Measurements from ENCODE around the gene ADGRG1.

Gene ADGRG1

DNA sequence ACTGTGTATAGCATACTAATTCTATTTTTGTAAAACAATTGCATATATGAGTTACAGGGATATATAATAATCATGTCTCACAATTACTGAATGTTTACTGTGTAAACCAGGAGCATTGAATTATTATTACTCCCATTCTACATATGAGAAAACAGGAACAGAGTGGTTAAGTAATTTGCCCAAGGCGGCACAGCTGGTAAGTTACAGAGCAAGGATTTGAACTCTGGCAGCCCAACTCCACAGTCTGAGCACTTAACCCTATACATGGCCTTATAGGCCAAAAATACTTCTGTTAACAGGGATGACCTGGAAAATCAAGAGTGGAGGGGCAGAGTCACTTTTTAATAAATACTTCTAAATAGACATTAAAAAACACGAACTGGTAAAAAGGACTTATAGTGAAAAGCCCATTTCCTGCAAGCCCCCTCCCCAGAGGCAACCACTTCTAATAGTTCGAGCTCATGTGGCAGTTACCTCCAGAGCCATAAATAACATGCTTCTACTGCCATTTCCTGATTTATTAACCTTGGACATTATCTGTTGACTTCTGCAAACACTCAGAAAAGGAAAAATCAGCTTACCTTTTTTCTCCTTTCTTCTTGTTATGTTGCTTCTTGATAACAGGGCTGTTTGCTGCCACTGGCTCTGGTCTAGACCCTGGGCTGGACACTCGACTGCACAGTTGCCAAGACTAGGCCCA is 22.1 kb upstream of the ADGRG1 start:
- TF ChIP-seq, protein P1, sequence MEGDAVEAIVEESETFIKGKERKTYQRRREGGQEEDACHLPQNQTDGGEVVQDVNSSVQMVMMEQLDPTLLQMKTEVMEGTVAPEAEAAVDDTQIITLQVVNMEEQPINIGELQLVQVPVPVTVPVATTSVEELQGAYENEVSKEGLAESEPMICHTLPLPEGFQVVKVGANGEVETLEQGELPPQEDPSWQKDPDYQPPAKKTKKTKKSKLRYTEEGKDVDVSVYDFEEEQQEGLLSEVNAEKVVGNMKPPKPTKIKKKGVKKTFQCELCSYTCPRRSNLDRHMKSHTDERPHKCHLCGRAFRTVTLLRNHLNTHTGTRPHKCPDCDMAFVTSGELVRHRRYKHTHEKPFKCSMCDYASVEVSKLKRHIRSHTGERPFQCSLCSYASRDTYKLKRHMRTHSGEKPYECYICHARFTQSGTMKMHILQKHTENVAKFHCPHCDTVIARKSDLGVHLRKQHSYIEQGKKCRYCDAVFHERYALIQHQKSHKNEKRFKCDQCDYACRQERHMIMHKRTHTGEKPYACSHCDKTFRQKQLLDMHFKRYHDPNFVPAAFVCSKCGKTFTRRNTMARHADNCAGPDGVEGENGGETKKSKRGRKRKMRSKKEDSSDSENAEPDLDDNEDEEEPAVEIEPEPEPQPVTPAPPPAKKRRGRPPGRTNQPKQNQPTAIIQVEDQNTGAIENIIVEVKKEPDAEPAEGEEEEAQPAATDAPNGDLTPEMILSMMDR (conservative IDR thresholded peaks at IDR 0.05) = no peak
- TF ChIP-seq ZFX (IDR thresholded peaks at IDR 0.05) = no peak

GRCh38 chr16:57606847-57607501 is 21.5 kb upstream of the ADGRG1 start:
- H3K27ac ChIP-seq = no peak overlapping the region

More for the DNA sequence above, 22.1 kb upstream of the ADGRG1 start:
- no peak overlapping the region for H3K27ac ChIP-seq

DNA sequence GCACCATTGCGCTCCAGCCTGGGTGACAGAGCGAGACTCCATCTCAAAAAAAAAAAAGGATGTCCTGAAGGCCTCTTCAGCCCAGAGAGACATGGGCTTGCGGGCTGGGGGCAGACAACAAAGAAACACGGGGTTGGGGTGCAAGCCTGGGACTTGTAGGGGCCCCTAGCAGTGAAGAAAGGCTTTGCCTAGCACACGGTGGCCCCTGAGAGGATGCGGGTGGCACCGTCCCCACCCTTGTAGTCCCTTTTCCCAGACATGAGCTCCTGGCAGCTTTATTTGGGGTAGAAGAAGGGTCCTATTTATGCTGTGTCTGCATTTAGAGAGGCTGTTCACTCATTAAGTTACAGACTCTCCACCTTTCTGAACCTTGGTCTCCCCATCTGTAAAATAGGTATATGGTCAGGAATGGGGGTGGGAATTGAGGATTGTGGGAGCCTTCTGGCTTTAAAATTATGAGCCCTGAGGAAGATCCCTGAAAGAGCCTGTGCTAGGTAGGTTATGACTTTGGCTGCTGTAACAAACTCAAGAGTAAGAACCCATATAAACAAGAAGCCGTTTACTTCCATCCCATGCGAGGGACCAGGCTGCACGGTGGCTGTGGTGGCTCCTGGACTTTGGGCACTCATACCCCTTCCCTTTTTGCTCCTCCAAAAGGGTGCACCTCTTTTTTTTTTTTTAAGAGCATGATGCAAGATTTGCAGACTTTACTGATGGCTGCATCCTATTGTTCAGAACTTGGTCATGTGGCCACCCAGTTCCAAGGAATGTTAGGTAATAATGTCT is 20.6 kb upstream of the ADGRG1 start:
- H3K27ac ChIP-seq = no peak overlapping the region
- TF ChIP-seq, protein P1 (conservative IDR thresholded peaks at IDR 0.05) = no peak
- TF ChIP-seq ZFX (IDR thresholded peaks at IDR 0.05) = no peak

More at GRCh38 chr16:57606847-57607501, 21.5 kb upstream of the ADGRG1 start:
- no peak for TF ChIP-seq ZFX (IDR thresholded peaks at IDR 0.05)
- TF ChIP-seq, protein P1 (conservative IDR thresholded peaks at IDR 0.05) = no peak

GRCh38 chr16:57608462-57609113 is 19.8 kb upstream of the ADGRG1 start:
- TF ChIP-seq, protein P1 (conservative IDR thresholded peaks at IDR 0.05) = no peak
- no peak for TF ChIP-seq ZFX (IDR thresholded peaks at IDR 0.05)
- H3K27ac ChIP-seq = no peak overlapping the region

GRCh38 chr16:57609541-57610401 is 18.7 kb upstream of the ADGRG1 start:
- no peak overlapping the region for H3K27ac ChIP-seq

GRCh38 chr16:57610611-57611010 is 17.8 kb upstream of the ADGRG1 start:
- no peak overlapping the region for H3K27ac ChIP-seq
- no peak for TF ChIP-seq ZFX (IDR thresholded peaks at IDR 0.05)
- TF ChIP-seq, protein P1 (conservative IDR thresholded peaks at IDR 0.05) = no peak

More at GRCh38 chr16:57609541-57610401, 18.7 kb upstream of the ADGRG1 start:
- no peak for TF ChIP-seq ZFX (IDR thresholded peaks at IDR 0.05)
- TF ChIP-seq, protein P1 (conservative IDR thresholded peaks at IDR 0.05) = no peak
